IPS DF 6.9 (cell line): ENCODE data around the gene FUT7.

Experiments
- DNase-seq: peaks from one replicate; pipeline ENCODE4 v3.0.0-alpha.2; 2013; ENCODE audit warnings: low read depth, low spot score
- H3K27ac ChIP-seq: one replicate; pipeline ENCODE4 v1.5.1; 2013; ENCODE audit warnings: low read length, control low read depth
- H3K27me3 ChIP-seq: 2 replicates; pipeline ENCODE4 v1.6.1; 2013; ENCODE audit warnings: mild to moderate bottlenecking, low read length; ENCODE audit not compliant: control insufficient read depth, insufficient read depth
- H3K36me3 ChIP-seq: 2 replicates; pipeline ENCODE4 v1.6.1; 2013; ENCODE audit warnings: low read length; ENCODE audit not compliant: control insufficient read depth, insufficient read depth
- H3K4me1 ChIP-seq: 2 replicates; pipeline ENCODE4 v1.6.1; 2013; ENCODE audit warnings: low read length; ENCODE audit not compliant: control insufficient read depth, insufficient read depth
- H3K4me3 ChIP-seq: 2 replicates; pipeline ENCODE4 v1.5.1; 2013; ENCODE audit warnings: mild to moderate bottlenecking, low read length
- H3K9me3 ChIP-seq: 2 replicates; pipeline ENCODE4 v1.6.1; 2013; ENCODE audit warnings: low read length, inconsistent platforms; ENCODE audit not compliant: control insufficient read depth, insufficient read depth
- WGBS: extraction: QIAGEN DNeasy Blood & Tissue Kit; methylation state at CpG from one replicate; pipeline ENCODE4 v1.1.7; 2013; ENCODE audit warnings: mixed read lengths, missing lambda C conversion rate; ENCODE audit not compliant: insufficient read length, insufficient coverage; 5-methylcytosine and 5-hydroxymethylcytosine counted together

FUT7 gene

DNA sequence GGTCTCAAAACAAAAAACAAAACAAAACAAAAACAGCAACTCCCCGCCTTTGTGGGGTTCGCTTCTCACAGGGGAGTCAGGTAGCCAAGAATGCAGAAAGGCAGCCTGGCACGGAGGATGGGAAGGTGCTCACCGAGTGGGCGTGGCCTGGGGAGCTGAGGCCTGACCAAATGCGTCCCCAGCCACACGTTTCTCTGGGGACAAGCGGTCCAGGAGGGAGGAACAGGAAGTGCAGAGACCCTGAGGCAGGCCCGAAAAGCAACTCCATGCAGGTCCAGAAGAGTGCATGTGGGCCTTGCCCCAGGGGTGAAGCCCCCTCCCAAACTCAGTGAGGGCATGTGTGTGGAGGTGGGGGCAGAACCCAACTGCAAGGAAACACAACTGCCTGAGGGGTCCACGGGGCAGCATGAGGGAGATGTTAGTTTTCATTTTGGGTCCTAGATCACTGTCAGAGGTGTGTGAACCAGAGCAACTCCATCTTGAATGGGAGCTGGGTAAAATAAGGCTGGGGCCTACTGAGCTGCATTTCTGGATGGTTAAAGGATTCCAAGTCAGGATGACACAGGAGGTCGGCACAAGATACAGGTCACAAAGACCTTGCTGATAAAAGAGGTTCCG is 42.9 kb upstream of the FUT7 start:
- no peak for DNase-seq
- Histone ChIP-seq H3K27ac (no peak overlapping the region), H3K27me3 (peaks cover 13% of the 10 kb centered on the region; the same call in 1 of the 2 replicates), H3K36me3 (no peaks in the 10 kb centered on the region), H3K4me3 (no peak overlapping the region), H3K4me1 (peaks cover 13% of the 10 kb centered on the region), H3K9me3 (no peaks in the 10 kb centered on the region)
- no CpG with 5 or more reads among the region's 12 CpGs for WGBS

GRCh38 chr9:137073992-137074399 is 42.1 kb upstream of the FUT7 start:
- Histone ChIP-seq H3K27me3 (peaks cover 13% of the 10 kb centered on the region; the same call in 1 of the 2 replicates), H3K4me3 (no peak overlapping the region), H3K4me1 (peaks cover 16% of the 10 kb centered on the region), H3K27ac (no peak overlapping the region), H3K9me3 (no peaks in the 10 kb centered on the region), H3K36me3 (no peaks in the 10 kb centered on the region)
- no CpG with 5 or more reads among the region's 8 CpGs for whole genome bisulfite sequencing
- no peak for DNase-seq

- H3K9me3 ChIP-seq, result no peaks in the 10 kb centered on the region
- H3K4me1 ChIP-seq, result peaks cover 14% of the 10 kb centered on the region
- no peak for DNase-seq
- no peaks in the 10 kb centered on the region; the same call in 1 of the 2 replicates for H3K36me3 ChIP-seq
- no peaks in the 10 kb centered on the region for H3K27me3 ChIP-seq
- H3K27ac ChIP-seq, result no peak overlapping the region
- WGBS, result no CpG with 5 or more reads among the region's 2 CpGs
- no peak overlapping the region for H3K4me3 ChIP-seq
Observed at GRCh38 chr9:137071282-137071681, 39.4 kb upstream of the FUT7 start.

DNA sequence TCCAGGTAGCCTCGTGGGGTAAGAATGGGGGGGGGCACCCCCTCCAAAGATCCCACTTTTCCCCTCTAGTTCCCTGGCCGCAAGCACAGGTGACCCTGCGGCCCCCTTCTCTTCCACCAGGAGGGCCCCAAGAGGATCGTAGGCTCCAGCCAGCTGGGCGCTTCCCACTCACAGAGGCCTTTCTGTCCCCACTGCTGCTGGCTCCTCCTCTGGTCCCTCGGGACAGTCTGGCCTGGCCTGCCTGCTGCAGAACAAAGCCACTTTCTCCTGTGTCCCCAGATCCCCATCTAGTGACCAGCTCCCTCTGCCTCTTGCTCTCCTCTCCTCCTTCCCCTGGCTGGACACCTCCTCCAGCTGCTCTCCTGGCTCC is 39.0 kb upstream of the FUT7 start:
- no peaks in the 10 kb centered on the region for H3K9me3 ChIP-seq
- H3K27me3 ChIP-seq, result no peaks in the 10 kb centered on the region
- peak overlapping the region; percentile 4; the same call in 1 of the 2 replicates for H3K4me3 ChIP-seq
- peaks cover 14% of the 10 kb centered on the region for H3K4me1 ChIP-seq
- no peak overlapping the region for H3K27ac ChIP-seq
- H3K36me3 ChIP-seq, result no peaks in the 10 kb centered on the region; the same call in 1 of the 2 replicates
- no CpG with 5 or more reads among the region's 6 CpGs for WGBS
- no peak for DNase-seq

DNA sequence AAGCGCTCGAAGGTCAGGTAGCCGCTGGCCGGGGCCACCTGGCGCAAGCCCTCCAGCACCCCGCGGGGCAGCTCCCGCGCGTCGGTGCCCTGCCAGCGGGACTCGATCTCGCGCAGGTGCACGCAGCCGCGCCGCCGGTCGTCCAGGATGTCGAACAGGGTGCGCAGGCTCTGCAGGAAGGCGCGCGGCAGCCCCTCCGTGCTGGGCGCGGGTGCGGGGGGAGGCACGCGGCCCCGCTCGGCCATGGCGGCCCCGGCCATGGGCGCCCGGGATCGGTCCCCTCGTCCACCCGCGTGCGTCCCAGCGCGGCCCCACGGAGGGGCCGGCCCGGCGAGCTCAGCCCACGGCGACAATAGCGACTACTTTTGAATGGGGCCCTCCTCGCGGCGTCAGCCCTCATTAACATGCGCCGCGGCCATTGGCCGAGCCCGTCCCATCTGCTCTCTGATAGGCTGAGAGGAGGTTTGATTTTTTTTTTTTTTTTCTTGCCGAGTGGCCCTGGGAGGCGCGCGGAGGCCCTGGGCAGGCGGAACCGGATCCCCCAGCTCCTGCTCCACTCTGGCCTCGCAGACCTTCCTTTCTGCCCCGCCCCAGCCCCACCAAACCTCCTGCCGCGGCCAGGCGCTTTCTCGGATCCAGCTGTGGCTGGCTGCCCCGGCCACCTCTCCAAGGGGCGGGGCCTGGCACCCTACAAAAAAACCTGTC is 38.5 kb upstream of the FUT7 start, which contains the start of gene SAPCD2:
TSS of gene SAPCD2 (minus strand) at position 357 of the 705 bp plus-strand sequence. CDS start at position 260, 97 bp downstream.
- Histone ChIP-seq H3K36me3 (no peaks in the 10 kb centered on the region; the same call in 1 of the 2 replicates), H3K27ac (no peak within 1 kb of the TSS), H3K27me3 (no peaks in the 10 kb centered on the region), H3K4me3 (peak within 1 kb of the TSS; percentile 76), H3K4me1 (peaks cover 14% of the 10 kb centered on the region), H3K9me3 (no peaks in the 10 kb centered on the region)
- no peak for DNase-seq
- no CpG with 5 or more reads among the region's 74 CpGs for WGBS

DNA sequence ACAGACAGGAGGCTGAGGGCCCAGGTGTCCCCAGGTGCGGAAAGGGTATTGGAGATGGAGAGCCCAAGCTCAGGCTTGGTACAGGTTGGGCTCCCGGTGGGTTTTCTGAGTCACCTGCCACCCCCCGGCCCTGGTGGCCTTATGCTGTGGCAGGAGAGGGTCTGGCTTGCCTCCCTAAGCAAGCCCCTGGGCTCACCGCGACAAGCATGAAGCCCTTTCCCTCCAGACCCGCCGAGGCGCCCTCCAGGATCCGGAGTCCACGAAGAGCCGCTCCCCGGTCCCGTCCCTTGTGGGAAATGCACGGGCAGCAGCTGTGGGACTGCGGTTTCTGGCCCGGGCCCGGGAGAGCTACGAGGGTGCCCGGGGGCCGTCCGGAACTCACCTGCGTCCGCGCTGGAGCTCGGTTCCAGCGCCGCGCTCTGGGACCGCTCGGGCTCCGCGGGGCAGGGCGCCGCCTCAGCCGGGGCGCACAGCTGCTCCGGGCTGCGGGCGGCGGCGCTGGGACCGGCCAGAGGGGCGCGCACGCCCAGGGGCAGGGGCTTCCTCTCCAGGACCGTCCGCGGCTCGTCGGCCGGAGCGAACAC is 37.7 kb upstream of the FUT7 start:
- H3K4me3 ChIP-seq, result peak overlapping the region; percentile 76
- no peaks in the 10 kb centered on the region for H3K9me3 ChIP-seq
- no peak overlapping the region for H3K27ac ChIP-seq
- H3K27me3 ChIP-seq, result no peaks in the 10 kb centered on the region
- peaks cover 3% of the 10 kb centered on the region; the same call in 1 of the 2 replicates for H3K36me3 ChIP-seq
- WGBS, result no CpG with 5 or more reads among the region's 52 CpGs
- peaks cover 12% of the 10 kb centered on the region for H3K4me1 ChIP-seq
- DNase-seq, result no peak

DNA sequence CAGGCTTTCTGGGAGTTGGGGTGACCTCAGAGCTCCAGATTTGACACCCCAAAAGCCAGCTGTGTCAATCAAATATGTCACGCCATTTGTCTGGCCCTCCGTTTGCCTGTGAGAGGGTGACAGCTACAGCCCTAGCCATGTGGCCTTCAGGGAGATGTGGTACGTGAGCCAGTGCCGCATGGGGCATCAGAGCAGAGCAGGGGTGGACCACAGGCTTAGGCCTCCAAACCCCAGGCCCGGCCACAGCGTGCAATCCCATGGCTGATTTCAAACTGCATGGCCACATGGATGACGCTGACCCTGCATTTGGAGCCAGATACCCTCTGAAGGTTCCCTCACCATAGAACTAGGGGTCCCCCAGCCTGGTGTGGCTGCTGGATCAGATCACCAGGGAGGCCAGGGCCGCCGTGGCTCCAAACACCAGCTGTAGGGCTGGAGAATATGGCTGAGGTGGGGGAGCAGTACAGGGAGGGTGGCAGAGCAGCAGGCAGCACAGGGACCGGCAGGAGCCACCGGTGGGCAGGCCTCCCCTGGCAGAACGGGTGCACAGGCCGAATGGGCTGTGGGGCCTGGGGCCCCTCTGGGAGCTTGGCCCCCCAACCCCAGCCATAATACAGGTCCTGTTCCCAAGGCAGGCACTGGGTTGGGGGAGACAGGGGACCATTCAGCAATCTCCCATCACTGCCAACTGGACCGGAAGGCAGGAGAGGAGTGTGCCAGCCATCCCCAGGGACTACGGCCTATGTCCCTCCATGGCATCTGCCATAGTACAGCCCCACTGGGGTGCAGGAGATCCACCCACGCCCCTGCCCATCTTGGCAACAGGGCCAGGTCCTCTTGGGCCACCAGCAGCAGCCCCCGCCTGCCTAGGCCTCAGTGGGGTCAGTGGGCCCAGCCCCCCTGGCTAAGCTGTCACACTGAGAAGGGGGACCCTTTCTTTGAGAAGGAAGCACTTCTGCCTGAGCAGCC is 36.9 kb upstream of the FUT7 start:
- H3K27ac ChIP-seq, result no peak overlapping the region
- peaks cover 12% of the 10 kb centered on the region for H3K4me1 ChIP-seq
- H3K27me3 ChIP-seq, result no peaks in the 10 kb centered on the region
- whole genome bisulfite sequencing, result no CpG with 5 or more reads among the region's 17 CpGs
- peak overlapping the region; percentile 76; the same call in 1 of the 2 replicates for H3K4me3 ChIP-seq
- no peaks in the 10 kb centered on the region for H3K9me3 ChIP-seq
- H3K36me3 ChIP-seq, result peaks cover 6% of the 10 kb centered on the region; the same call in 1 of the 2 replicates
- no peak for DNase-seq

GRCh38 chr9:137067860-137068538 is 36.1 kb upstream of the FUT7 start:
- H3K9me3 ChIP-seq, result no peaks in the 10 kb centered on the region
- H3K4me1 ChIP-seq, result peaks cover 13% of the 10 kb centered on the region
- H3K36me3 ChIP-seq, result peaks cover 6% of the 10 kb centered on the region; the same call in 1 of the 2 replicates
- no peak for DNase-seq
- H3K27ac ChIP-seq, result no peak overlapping the region
- H3K4me3 ChIP-seq, result no peak overlapping the region
- H3K27me3 ChIP-seq, result no peaks in the 10 kb centered on the region
- WGBS, result no CpG with 5 or more reads among the region's 12 CpGs

- no peak overlapping the region for H3K27ac ChIP-seq
- H3K4me3 ChIP-seq, result no peak overlapping the region
- H3K4me1 ChIP-seq, result peaks cover 13% of the 10 kb centered on the region
- peaks cover 6% of the 10 kb centered on the region; the same call in 1 of the 2 replicates for H3K36me3 ChIP-seq
- H3K9me3 ChIP-seq, result no peaks in the 10 kb centered on the region
- DNase-seq, result no peak
- no CpG with 5 or more reads among the region's 26 CpGs for WGBS
- no peaks in the 10 kb centered on the region for H3K27me3 ChIP-seq
Observed at GRCh38 chr9:137066096-137066861, 34.4 kb upstream of the FUT7 start.
